Muscle layer of colon (tissue), 2 donors: Measurements from ENCODE around the gene C2CD2L.

Experiments
- H3K27ac ChIP-seq: one replicate; pipeline ENCODE4 v1.7.0; 2013; ENCODE audit warnings: low read depth, mild to moderate bottlenecking, low read length, moderate library complexity
- H3K27me3 ChIP-seq, 2 donors: one replicate each; pipeline ENCODE4 v1.7.0; 2013; ENCODE audit warnings: low read length in 2 of 2, mild to moderate bottlenecking in 2 of 2; ENCODE audit not compliant: insufficient read depth in 2 of 2, control insufficient read depth in 1 of 2
- H3K36me3 ChIP-seq: one replicate; pipeline ENCODE4 v1.7.0; 2013; ENCODE audit warnings: mild to moderate bottlenecking, low read length; ENCODE audit not compliant: insufficient read depth
- H3K4me1 ChIP-seq: one replicate; pipeline ENCODE4 v1.7.0; 2013; ENCODE audit warnings: mild to moderate bottlenecking, low read length; ENCODE audit not compliant: insufficient read depth
- H3K4me3 ChIP-seq, 2 donors: one replicate each; pipeline ENCODE4 v1.7.0; 2013; ENCODE audit warnings: low read length in 2 of 2, low read depth in 1 of 2, mild to moderate bottlenecking in 1 of 2, moderate library complexity in 1 of 2
- H3K9ac ChIP-seq: one replicate; pipeline ENCODE4 v1.7.0; 2013; ENCODE audit warnings: low read length
- H3K9me3 ChIP-seq: one replicate; pipeline ENCODE4 v1.7.0; 2013; ENCODE audit warnings: mild to moderate bottlenecking, low read length
- donor health status: abdominal sarcoma.
- donor health status: Adenocarcinoma of cecum.

The C2CD2L gene

DNA sequence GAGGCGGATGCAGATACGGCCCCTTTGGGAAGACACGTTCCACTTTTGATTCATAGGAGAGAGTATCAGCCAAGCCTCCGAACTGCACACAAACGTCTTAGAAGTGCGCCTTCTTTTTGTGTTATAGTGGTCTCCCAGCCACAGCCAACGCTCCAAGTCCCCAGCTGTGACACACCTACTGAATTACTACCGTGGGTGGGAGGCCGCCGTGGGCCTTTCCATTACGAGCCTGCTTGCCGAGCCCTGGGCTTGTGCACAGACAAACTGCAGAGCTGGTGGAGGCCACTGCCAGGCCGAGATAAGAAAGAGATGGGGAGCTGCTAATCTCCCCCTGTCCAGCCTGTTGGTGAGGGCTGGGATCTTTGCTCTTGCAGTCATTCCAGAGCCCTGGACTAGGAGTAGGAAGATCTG is 21.7 kb upstream of the C2CD2L start:
- no peaks in the 10 kb centered on the region for H3K9me3 ChIP-seq
- H3K4me1 ChIP-seq, result peaks cover 14% of the 10 kb centered on the region
- H3K27me3 ChIP-seq, result no peaks in the 10 kb centered on the region
- peak overlapping the region; percentile 59 to 83 for H3K4me3 ChIP-seq
- peaks cover 32% of the 10 kb centered on the region for H3K36me3 ChIP-seq
- H3K27ac ChIP-seq, result peak overlapping the region; percentile 94
- H3K9ac ChIP-seq, result peak overlapping the region; percentile 86

- peaks cover 21% of the 10 kb centered on the region for H3K36me3 ChIP-seq
- H3K9ac ChIP-seq, result no peak overlapping the region
- no peak overlapping the region for H3K27ac ChIP-seq
- no peak overlapping the region for H3K4me3 ChIP-seq
- H3K9me3 ChIP-seq, result no peaks in the 10 kb centered on the region
- peaks cover 14% of the 10 kb centered on the region for H3K4me1 ChIP-seq
- H3K27me3 ChIP-seq, result no peaks in the 10 kb centered on the region
Observed at GRCh38 chr11:119087123-119087522, 20.0 kb upstream of the C2CD2L start.

- peaks cover 23% of the 10 kb centered on the region for H3K36me3 ChIP-seq
Observed at GRCh38 chr11:119087747-119088241, 19.4 kb upstream of the C2CD2L start.

GRCh38 chr11:119088406-119088805 is 18.7 kb upstream of the C2CD2L start:
- Histone ChIP-seq H3K4me3 (no peak overlapping the region), H3K9ac (no peak overlapping the region), H3K27ac (no peak overlapping the region), H3K4me1 (peaks cover 25% of the 10 kb centered on the region), H3K27me3 (no peaks in the 10 kb centered on the region), H3K36me3 (peaks cover 26% of the 10 kb centered on the region), H3K9me3 (no peaks in the 10 kb centered on the region)

More at GRCh38 chr11:119087747-119088241, 19.4 kb upstream of the C2CD2L start:
- H3K27ac ChIP-seq, result no peak overlapping the region
- no peaks in the 10 kb centered on the region for H3K27me3 ChIP-seq
- no peak overlapping the region for H3K9ac ChIP-seq
- H3K4me1 ChIP-seq, result peaks cover 19% of the 10 kb centered on the region
- H3K9me3 ChIP-seq, result no peaks in the 10 kb centered on the region
- H3K4me3 ChIP-seq, result no peak overlapping the region

DNA sequence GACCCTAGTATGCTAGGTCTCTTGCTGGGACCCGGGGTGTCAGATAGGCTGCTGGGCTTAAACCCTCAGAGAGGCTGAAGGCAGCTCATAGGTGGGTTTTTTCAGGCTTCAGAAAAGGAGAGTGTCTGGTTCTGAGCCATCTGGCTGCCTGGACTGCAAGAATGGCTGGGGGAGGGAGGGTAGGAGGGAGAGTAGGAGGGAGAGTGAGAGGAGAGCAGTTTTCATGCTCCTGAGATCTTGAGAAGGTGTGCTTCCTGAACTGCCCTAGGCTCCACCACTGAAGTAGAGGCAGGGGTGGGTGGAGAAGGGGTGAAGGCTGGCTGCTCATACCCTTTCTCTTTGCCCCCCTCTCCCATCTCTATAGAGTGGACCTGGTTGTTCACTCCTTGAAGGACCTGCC is 17.8 kb upstream of the C2CD2L start:
- Histone ChIP-seq H3K36me3 (peaks cover 26% of the 10 kb centered on the region), H3K9me3 (no peaks in the 10 kb centered on the region), H3K4me1 (peaks cover 29% of the 10 kb centered on the region), H3K27me3 (no peaks in the 10 kb centered on the region), H3K9ac (no peak overlapping the region), H3K4me3 (no peak overlapping the region), H3K27ac (no peak overlapping the region)

DNA sequence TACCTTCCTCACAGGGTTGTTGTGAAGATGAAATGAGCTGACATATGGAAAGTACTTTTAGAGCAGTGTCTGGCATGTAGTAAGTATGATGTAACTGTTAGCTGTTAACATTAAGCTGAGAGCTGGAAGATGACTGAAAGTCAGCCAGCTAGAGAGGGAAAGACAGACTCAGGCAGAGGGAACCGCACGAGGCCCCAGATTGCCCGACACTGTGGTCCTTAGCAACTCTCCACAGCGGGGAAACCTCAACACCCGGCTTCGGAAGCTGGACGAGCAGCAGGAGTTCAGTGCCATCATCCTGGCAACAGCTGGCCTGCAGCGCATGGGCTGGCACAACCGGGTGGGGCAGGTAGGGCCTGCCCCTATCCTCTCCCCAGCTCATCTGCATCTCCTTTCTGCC is 16.0 kb upstream of the C2CD2L start:
- Histone ChIP-seq H3K9me3 (no peaks in the 10 kb centered on the region), H3K4me1 (peaks cover 23% of the 10 kb centered on the region), H3K27me3 (no peaks in the 10 kb centered on the region), H3K36me3 (peaks cover 26% of the 10 kb centered on the region), H3K9ac (no peak overlapping the region), H3K4me3 (no peak overlapping the region), H3K27ac (no peak overlapping the region)

DNA sequence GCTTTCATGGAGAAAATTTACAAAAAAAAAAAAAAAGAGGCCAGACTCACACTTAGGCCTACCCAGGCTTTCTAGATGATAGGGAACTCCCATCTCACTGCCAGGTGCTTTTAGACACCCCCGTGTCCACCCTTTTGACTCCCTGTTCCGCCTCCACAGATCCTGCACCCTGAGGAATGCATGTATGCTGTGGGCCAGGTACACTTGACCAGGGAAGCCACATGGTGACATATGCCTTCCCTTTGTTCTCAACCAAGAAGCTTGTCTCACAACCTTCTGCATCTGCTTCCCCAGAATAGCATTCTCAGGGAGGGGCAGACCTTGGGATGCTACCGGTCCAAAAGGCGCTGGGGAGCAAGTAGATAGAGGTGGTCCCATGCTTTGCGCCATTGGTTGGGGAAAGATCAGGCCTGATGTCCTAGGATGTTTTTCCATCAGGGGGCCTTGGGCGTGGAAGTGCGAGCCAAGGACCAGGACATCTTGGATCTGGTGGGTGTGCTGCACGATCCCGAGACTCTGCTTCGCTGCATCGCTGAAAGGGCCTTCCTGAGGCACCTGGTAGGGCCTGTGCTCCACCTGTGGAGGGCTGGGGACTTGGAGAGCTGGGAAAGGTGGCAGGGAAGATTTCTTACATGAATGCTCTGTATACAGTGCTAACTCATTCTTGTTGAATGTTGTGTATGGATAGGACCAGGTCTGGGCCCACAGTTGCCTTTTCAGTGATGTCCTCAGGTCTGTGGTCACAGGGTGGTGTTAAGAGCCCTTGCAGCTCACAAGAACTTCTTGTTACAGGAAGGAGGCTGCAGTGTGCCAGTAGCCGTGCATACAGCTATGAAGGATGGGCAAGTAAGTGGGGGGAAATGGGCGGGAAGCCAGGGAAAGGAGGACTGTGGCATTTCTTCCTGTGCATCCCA is 14.9 kb upstream of the C2CD2L start:
- peak overlapping the region; percentile 60 for H3K9ac ChIP-seq

DNA sequence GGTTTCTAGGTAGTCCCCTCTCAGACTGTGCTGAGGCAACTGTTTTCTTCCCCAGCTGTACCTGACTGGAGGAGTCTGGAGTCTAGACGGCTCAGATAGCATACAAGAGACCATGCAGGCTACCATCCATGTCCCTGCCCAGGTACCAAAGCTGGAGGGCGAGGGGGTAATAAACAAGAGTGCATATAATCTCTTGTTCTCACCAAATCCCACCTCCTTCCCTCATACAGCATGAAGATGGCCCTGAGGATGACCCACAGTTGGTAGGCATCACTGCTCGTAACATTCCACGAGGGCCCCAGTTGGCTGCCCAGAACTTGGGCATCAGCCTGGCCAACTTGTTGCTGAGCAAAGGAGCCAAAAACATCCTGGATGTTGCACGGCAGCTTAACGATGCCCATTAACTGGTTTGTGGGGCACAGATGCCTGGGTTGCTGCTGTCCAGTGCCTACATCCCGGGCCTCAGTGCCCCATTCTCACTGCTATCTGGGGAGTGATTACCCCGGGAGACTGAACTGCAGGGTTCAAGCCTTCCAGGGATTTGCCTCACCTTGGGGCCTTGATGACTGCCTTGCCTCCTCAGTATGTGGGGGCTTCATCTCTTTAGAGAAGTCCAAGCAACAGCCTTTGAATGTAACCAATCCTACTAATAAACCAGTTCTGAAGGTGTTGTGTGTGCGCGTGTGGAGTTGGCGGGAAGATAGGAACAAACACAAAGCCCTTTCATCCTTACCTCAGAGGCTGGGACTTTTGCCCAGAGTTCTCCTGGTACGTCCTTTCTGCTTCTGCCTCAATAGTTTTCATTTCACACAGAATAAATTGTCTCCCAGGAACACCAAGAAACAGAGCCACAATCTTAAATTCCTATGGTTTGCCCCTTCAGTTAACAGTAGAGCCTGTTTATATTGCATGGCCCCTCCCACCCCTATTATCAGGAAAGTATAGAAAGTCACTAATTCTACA is 14.0 kb upstream of the C2CD2L start:
- H3K4me3 ChIP-seq, result peak overlapping the region; percentile 57 to 79
- no peaks in the 10 kb centered on the region for H3K27me3 ChIP-seq
- peaks cover 45% of the 10 kb centered on the region for H3K36me3 ChIP-seq
- peak overlapping the region; percentile 60 for H3K9ac ChIP-seq
- H3K4me1 ChIP-seq, result peaks cover 22% of the 10 kb centered on the region
- H3K27ac ChIP-seq, result peak overlapping the region; percentile 89
- no peaks in the 10 kb centered on the region for H3K9me3 ChIP-seq

More for the DNA sequence above, 14.9 kb upstream of the C2CD2L start:
- Histone ChIP-seq H3K36me3 (peaks cover 35% of the 10 kb centered on the region), H3K4me3 (no peak overlapping the region), H3K27ac (peak overlapping the region; percentile 89), H3K9me3 (no peaks in the 10 kb centered on the region), H3K4me1 (peaks cover 22% of the 10 kb centered on the region), H3K27me3 (no peaks in the 10 kb centered on the region)

GRCh38 chr11:119093942-119094815 is 13.0 kb upstream of the C2CD2L start:
- Histone ChIP-seq H3K9me3 (no peaks in the 10 kb centered on the region), H3K36me3 (peaks cover 42% of the 10 kb centered on the region), H3K27me3 (no peaks in the 10 kb centered on the region), H3K27ac (peak overlapping the region; percentile 89), H3K9ac (peak overlapping the region; percentile 60), H3K4me3 (peak overlapping the region; percentile 57 to 79), H3K4me1 (peaks cover 22% of the 10 kb centered on the region)

DNA sequence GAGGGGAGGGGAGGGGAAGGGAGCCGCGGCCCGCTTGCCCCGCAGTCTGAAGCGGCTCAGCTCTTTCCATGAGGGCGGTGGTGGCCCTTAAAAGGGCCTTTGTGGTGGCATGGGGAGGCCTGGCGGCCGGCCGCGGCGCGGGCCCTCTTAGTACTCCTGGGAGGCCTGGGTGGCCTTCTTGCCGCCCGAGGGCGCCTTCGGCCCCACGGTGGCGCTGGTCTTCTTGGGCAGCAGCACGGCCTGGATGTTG is 12.4 kb upstream of the C2CD2L start:
- Histone ChIP-seq H3K9ac (peak overlapping the region; percentile 35), H3K36me3 (peaks cover 38% of the 10 kb centered on the region), H3K27ac (peak overlapping the region; percentile 89), H3K4me3 (peak overlapping the region; percentile 57 to 79), H3K27me3 (no peaks in the 10 kb centered on the region), H3K9me3 (no peaks in the 10 kb centered on the region), H3K4me1 (peaks cover 22% of the 10 kb centered on the region)
